GM21529 (cell line): Measurements from ENCODE around the gene CCL7.

Experiments used
- ATAC-seq: cut with Tn5 transposase; IDR thresholded peaks from one replicate; pipeline ENCODE4 v1.9.1; 2021; ENCODE audit not compliant: unreplicated experiment

CCL7 gene

GRCh38 chr17:34285286-34285792 lies 15.3 kb downstream of the CCL7 start, which contains the start of gene CCL11:
Gene CCL11, plus strand, starts transcription at chr17:34285742. Its CDS starts 67 bp downstream, at chr17:34285809.
- no peak for ATAC-seq

DNA sequence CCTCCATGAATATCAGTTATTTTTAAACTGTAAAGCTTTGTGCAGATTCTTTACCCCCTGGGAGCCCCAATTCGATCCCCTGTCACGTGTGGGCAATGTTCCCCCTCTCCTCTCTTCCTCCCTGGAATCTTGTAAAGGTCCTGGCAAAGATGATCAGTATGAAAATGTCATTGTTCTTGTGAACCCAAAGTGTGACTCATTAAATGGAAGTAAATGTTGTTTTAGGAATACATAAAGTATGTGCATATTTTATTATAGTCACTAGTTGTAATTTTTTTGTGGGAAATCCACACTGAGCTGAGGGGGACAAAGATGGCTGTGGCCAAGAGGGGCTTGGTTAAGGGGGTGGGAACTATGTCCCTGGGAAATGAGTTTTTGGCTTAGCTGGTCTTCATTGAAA lies 17.9 kb downstream of the CCL7 start:
- ATAC-seq, result no peak

GRCh38 chr17:34290586-34290985 lies 20.6 kb downstream of the CCL7 start:
- ATAC-seq, result no peak

DNA sequence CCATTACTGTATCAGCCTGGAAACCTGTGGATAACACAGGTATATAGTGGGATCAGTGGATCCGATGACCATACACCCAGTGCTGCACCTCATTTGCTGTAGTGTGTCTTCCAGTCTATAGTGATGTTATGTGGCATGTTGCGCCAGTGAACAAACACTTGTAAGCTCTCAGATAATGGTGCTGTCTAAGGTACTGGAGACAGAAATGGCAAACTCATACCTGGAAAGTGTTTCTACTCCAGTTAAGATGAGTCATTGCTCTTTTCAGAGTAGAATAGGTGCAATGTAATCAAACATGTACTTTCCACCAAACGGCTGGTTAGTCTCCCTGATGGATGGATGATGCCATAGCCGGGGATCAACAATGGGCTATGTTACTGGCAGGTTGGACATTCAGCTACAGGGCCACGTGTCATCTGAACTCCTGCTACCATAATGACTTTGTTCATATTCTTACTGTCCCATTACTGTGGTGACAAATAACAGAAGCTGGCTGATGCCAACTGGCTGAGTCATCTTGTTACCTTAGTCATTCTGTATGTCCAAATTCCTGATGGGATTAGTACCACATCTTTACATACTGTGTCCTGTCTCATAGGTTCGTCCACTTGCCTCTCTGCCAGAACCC lies 21.8 kb downstream of the CCL7 start:
- no peak for ATAC-seq

DNA sequence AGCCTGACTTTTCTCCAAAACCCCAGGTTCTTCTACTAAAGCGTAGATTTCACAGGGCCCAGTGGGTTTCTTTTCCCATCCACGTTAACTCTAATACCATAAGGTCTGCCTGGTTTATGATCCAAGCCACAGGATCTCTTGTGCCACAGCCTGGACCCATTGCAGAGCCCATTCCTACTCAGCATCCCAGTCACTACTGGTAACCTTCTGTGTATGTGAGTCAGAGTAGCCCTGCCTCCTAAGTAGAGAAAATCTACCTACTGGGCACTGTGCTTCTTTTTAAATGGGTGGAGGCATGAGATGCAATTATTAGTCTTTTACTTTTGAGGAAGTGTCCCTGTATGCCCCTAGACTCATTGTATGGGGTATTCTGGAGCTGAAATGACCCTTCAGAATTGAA lies 29.0 kb downstream of the CCL7 start:
- ATAC-seq, result no peak

DNA sequence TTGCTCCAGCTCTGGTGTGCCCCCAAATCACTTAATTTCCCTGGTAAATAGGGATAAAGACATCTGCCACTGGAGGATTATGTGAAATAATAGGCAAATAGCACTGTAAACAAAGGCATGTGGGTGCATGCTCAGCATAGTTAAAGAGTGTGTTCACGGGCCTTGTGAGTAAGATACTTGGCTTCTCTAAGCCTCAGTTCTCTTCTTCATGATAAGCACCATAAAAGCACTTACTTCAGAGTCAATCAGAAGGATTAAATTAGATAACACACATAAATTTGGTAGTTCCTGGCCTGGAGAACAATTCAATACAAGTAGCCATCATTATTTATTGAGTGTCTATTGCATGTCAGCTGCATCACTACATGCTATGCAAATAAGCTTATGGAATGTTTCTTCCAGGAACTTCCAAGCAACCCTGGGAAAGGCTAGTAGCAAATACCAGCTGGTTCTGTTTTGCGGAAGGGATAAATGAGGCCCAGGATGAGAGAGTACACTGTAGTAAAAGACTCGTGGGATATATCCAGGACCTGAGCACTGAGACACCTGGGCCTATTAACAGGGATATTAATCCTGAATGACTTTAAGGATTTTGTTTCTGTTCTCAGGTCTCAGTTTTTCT lies 30.0 kb downstream of the CCL7 start:
- ATAC-seq, result no peak

DNA sequence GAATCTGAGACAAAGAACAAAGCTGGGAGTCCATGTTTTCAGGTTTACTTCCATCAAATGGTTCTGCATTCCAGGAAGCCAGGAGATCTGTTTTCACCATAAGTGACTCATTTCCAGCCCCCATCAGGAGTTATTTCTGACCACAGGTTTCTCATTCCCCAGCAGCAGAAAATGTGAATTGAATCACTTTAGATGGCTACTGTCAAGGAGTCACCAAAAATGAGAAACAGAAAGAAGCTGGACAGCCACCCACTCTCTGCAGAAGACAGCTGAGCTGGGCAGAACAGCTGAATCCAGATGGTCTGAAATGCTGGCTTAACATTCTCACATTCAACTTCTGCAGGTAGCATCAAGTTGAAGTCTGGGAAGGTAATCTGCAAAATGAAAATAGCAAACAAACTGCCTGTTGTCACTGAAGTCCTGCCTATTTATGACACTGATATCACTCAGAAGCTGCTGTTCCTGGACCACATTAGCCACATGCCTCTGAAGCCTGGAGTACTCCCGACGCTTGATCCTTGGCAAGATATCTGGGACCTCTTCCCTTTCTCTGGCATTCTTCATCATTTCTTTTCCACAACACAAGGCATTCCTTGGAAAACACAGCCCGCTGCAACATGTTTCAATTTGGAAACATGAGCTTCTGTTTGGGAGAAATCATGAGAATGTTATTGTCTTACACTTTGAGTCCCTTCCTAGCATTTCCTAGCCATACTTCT lies 30.8 kb downstream of the CCL7 start:
- ATAC-seq, result no peak

GRCh38 chr17:34301986-34302385 lies 32.0 kb downstream of the CCL7 start:
- no peak for ATAC-seq

- ATAC-seq, result no peak
These were observed 32.6 kb downstream of the CCL7 start for GRCh38 chr17:34302636-34303035.

DNA sequence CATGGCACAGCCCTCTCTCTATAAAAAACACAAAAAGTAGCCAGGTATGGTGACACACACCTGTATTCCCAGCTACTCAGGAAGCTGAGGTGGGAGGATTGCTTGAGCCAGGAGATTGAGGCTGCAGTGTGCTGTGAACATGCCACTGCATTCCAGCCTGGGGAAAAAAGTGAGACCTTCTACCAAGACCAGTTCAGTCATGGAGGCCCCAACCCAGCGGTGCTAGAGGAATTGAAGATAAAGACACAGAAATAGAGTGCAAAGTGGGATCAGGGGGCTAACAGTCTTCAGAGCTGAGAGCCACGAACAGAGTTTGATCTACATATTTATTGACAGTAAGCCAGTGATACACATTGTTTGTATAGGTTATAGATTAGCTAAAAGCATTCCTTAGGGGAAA lies 33.6 kb downstream of the CCL7 start:
- no peak for ATAC-seq

- no peak for ATAC-seq
These were observed 35.0 kb downstream of the CCL7 start for GRCh38 chr17:34305061-34305460.

GRCh38 chr17:34305606-34306005 lies 35.6 kb downstream of the CCL7 start:
- ATAC-seq, result no peak

GRCh38 chr17:34306466-34306865 lies 36.4 kb downstream of the CCL7 start:
- ATAC-seq, result no peak

DNA sequence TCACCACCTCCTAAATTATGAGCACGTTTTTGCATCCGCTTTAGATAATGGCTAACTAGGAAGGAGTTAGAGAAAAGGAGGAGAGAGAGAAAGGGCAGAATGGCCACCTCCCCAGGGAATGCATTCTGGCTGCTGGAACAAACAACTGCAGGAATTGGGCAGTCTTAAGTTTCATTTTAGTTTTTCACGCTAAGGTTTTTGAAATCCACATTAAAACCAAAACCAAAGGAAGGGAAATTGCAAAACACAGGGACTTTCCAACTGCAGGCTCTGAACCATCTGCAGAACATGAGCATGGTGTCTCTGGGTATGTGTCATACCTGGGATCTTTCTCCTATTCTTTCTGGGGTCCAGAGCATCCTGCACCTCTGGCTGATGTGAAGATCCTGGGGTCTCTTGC lies 37.1 kb downstream of the CCL7 start:
- ATAC-seq, result no peak

DNA sequence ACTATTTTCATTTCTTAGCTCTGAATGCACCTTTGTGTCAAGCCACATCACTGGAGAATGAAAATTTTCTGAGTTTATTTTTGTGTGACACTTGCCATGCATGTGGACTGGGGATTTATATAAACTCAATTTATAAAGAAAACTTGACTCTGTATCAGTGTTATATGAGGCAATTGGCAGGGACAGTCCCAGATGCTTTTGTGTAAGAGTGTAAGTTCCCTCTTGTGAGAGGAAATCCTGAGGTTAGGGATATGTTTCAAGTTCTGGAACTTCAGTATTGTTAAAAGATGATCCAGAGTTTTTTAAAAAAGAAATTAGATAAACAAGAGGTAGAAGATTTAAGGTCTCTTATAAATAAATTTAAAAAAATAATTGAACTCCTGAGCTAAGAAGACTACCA lies 38.4 kb downstream of the CCL7 start:
- ATAC-seq, result no peak

DNA sequence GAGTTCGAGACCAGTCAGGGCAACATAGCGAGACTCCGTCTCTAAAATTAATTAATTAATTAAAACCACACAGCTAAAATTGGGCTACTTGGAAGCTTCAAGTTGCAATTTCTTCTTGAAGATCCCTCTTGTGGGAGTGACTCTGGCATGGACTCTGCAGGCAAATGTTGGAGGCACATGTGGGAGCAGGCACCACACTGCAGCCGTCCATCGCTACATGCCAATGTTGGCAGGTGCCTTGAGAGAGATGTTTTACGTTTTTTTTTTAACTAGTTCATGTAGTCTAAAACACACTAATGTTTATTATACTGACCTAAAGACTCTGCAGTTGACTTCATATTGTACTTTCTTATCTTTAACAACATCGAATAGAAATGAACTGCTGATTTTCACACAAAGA lies 41.3 kb downstream of the CCL7 start:
- no peak for ATAC-seq

DNA sequence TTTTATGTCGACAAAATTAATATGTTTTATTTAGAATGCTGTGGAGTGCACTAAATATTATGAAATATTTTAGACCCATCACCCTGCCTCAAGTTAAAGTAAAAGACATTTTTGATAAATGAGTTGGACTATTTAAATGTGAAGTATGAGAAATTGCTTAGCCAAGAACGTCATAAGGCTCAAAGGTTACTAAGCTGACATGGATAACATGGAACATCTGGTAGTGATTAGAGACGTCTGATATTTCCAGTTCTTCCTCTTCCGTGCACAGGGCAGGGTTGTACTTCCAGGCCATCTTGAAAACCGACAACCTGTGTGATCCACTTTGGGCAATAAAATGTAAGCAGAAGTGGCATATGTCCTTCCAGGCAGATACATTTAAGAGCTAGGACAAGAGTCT lies 42.1 kb downstream of the CCL7 start:
- ATAC-seq, result no peak

- no peak for ATAC-seq
These were observed 43.1 kb downstream of the CCL7 start for GRCh38 chr17:34313164-34313563.

- no peak for ATAC-seq
These were observed 44.3 kb downstream of the CCL7 start for GRCh38 chr17:34314279-34314678.

DNA sequence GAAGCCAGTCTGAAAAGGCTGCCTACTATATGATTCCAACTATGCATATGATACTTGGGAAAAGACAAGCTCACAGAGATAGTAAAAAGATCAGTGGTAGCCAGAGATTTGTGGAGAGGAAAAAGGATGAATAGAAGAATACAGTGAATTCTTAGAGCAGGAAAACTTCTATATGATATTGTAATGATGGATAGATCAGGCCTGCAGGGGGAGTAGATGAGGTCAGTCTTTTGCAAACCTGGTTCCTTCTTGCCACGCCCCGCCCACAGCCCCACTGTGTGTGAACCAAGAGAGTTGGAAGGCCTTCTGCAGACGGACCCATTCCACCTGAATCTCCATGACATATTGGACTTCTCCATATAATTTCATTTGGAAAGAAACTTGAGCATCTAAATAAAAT lies 48.5 kb downstream of the CCL7 start:
- ATAC-seq, result no peak

- no peak for ATAC-seq
These were observed 49.0 kb downstream of the CCL7 start, which contains the start of gene CCL8 for GRCh38 chr17:34319039-34319483. Gene CCL8, plus strand, starts transcription at chr17:34319435. Its CDS starts 67 bp downstream, at chr17:34319502.
